HepG2 (cell line): ENCODE data around the gene HSDL1. TPM values are rescaled to one million over a fixed set of nuclear protein-coding genes. Genes with fewer than 3 reads are reported as not detected.

Experiments used
- ATAC-seq: fragments of 200-7000 bp; cut with Tn5 transposase; 3 replicates; pipeline ENCODE4 v1.9.1; 2020; ENCODE audit warnings: mild to moderate bottlenecking, moderate library complexity
- BruUV-seq: library from RNA; stranded (reverse); fragments of 400-500 nt; replicated peaks from 2 replicates; lab custom pipeline; 2021; lab: Mats Ljungman, UMichigan
- CTCF ChIA-PET: fragments of 300-600 bp; formaldehyde crosslinking; extraction: SDS; loops from one replicate; lab custom pipeline; 2021; ENCODE audit warnings: low total read pairs, inconsistent platforms, low intra/inter-chr PET ratio; lab: Yijun Ruan, JAX
- POLR2A ChIA-PET: fragments of 350-600 bp; sonication (Branson Sonifier 250); formaldehyde crosslinking; loops from one replicate; lab custom pipeline; 2020; ENCODE audit warnings: antibody characterized with exemption, inconsistent platforms; lab: Yijun Ruan, JAX
- DNase-seq: peaks from one replicate; pipeline ENCODE4 v3.0.0-alpha.2; 2015; ENCODE audit warnings: low spot score
- FAIRE-seq: peaks from 3 replicates; lab custom pipeline; 2011; peaks lifted over from hg19 to GRCh38; lab: Jason Lieb, UNC
- H2AFZ ChIP-seq: one replicate; pipeline ENCODE4 v1.6.1; 2011; ENCODE audit warnings: low read length, inconsistent platforms
- H3K27ac ChIP-seq: fragments of 300-600 bp; 3 replicates; pipeline ENCODE4 v1.8.0; 2011; ENCODE audit warnings: mixed run types, mild to moderate bottlenecking, mixed read lengths, low read length, inconsistent platforms; ENCODE audit not compliant: insufficient read depth; ENCODE audit errors: extremely low read length
- H3K27me3 ChIP-seq, 2 experiments: fragments of 200-600 bp in 1 of 2; 2 replicates in 1 of 2; 3 replicates in 1 of 2; pipeline versions ENCODE4 v1.6.0 to v1.8.0; 2011; ENCODE audit warnings: low read length in 2 of 2, mild to moderate bottlenecking in 2 of 2, moderate library complexity in 2 of 2, inconsistent platforms in 1 of 2; ENCODE audit not compliant: insufficient read depth in 2 of 2, control insufficient read depth in 1 of 2
- H3K36me3 ChIP-seq, 2 experiments: fragments of 200-600 bp in 1 of 2; replicated peaks in 1 of 2; 2 replicates in 1 of 2; 3 replicates in 1 of 2; pipeline versions ENCODE4 v1.5.1 to v1.8.0; 2011; ENCODE audit warnings: low read length in 2 of 2, inconsistent platforms in 1 of 2; ENCODE audit not compliant: insufficient read depth in 2 of 2, control insufficient read depth in 1 of 2
- H3K4me1 ChIP-seq: 2 replicates; pipeline ENCODE4 v1.5.1; 2012; ENCODE audit warnings: low read length, inconsistent platforms; ENCODE audit not compliant: insufficient read depth
- H3K4me2 ChIP-seq: 2 replicates; pipeline ENCODE4 v1.6.0; 2011; ENCODE audit warnings: low read depth, low read length, inconsistent platforms
- H3K4me3 ChIP-seq, 3 experiments: fragments of 200-600 bp in 1 of 3; sonication (generic), shearing (Covaris generic) in 1 of 3; replicated peaks in 1 of 3; 2 replicates each; pipeline ENCODE4 v1.5.1; 2011 to 2016; ENCODE audit warnings: low read length in 3 of 3, inconsistent platforms in 2 of 3, low read depth in 2 of 3, mild to moderate bottlenecking in 2 of 3, control low read depth in 1 of 3, mixed read lengths in 1 of 3; ENCODE audit not compliant: insufficient read depth in 1 of 3
- H3K79me2 ChIP-seq: one replicate; pipeline ENCODE4 v1.6.1; 2011; ENCODE audit warnings: low read length, inconsistent platforms; ENCODE audit not compliant: insufficient read depth
- H3K9ac ChIP-seq: 2 replicates; pipeline ENCODE4 v1.6.0; 2011; ENCODE audit warnings: mild to moderate bottlenecking, low read depth, low read length, inconsistent platforms; ENCODE audit not compliant: insufficient read depth
- H3K9me3 ChIP-seq: 2 replicates; pipeline ENCODE4 v1.5.1; 2012; ENCODE audit warnings: mild to moderate bottlenecking, low read length
- H4K20me1 ChIP-seq: 2 replicates; pipeline ENCODE4 v1.6.0; 2011; ENCODE audit warnings: inconsistent platforms, mild to moderate bottlenecking, low read length, moderate library complexity; ENCODE audit not compliant: insufficient read depth
- CC2D1A ChIP-seq: sonication (generic); formaldehyde crosslinking; IDR thresholded peaks from 2 replicates; pipeline ENCODE4 v1.8.1; 2023; ENCODE audit warnings: mild to moderate bottlenecking, missing genetic modification reagents
- ESRRA ChIP-seq: sonication (generic); formaldehyde crosslinking; IDR thresholded peaks from 2 replicates; pipeline ENCODE4 v1.5.1; 2020; ENCODE audit warnings: mild to moderate bottlenecking, low read depth, missing genetic modification reagents
- JUND ChIP-seq: sonication (generic); formaldehyde crosslinking; IDR thresholded peaks from 2 replicates; pipeline ENCODE4 v1.8.0; 2022; ENCODE audit warnings: mild to moderate bottlenecking, missing genetic modification reagents
- KDM5A ChIP-seq: fragments of 200-600 bp; sonication (generic); IDR thresholded peaks from 2 replicates; pipeline ENCODE4 v1.7.0; 2018; ENCODE audit warnings: antibody characterized with exemption, mild to moderate bottlenecking, low read length, borderline replicate concordance
- KLF12 ChIP-seq: sonication (generic); formaldehyde crosslinking; IDR thresholded peaks from 2 replicates; pipeline ENCODE4 v1.4.0; 2020; ENCODE audit warnings: missing genetic modification reagents, borderline replicate concordance
- NR2F1 ChIP-seq, 2 experiments: fragments of 450-650 bp in 1 of 2; formaldehyde crosslinking in 1 of 2; IDR thresholded peaks; 2 replicates each; pipeline versions ENCODE4 v1.5.0 to v1.6.1; 2016 to 2020; ENCODE audit warnings: mild to moderate bottlenecking in 1 of 2, missing compliant biosample characterization in 1 of 2, missing genetic modification reagents in 1 of 2, moderate library complexity in 1 of 2
- PPARG ChIP-seq: conservative IDR thresholded peaks from 2 replicates; pipeline ENCODE4 v1.6.1; 2016; ENCODE audit warnings: missing biosample characterization, missing genetic modification reagents
- REXO4 ChIP-seq: sonication (generic); formaldehyde crosslinking; IDR thresholded peaks from 2 replicates; pipeline ENCODE4 v1.8.0; 2022; ENCODE audit warnings: missing genetic modification reagents, mild to moderate bottlenecking, borderline replicate concordance
- TEAD2 ChIP-seq: sonication (generic); formaldehyde crosslinking; IDR thresholded peaks from 2 replicates; pipeline ENCODE4 v1.9.0; 2021; ENCODE audit warnings: missing genetic modification reagents
- ZFYVE20 ChIP-seq: sonication (generic); formaldehyde crosslinking; IDR thresholded peaks from 2 replicates; pipeline ENCODE4 v1.8.0; 2023; ENCODE audit warnings: low read depth, mild to moderate bottlenecking, moderate library complexity, missing genetic modification reagents, borderline replicate concordance
- ZNF570 ChIP-seq: sonication (generic); formaldehyde crosslinking; IDR thresholded peaks from 2 replicates; pipeline ENCODE4 v1.4.0; 2020; ENCODE audit warnings: mild to moderate bottlenecking, missing genetic modification reagents, borderline replicate concordance
- ZNF713 ChIP-seq: sonication (generic); formaldehyde crosslinking; IDR thresholded peaks from 2 replicates; pipeline ENCODE4 v1.4.0; 2020; ENCODE audit warnings: mild to moderate bottlenecking, missing genetic modification reagents
- ZNF720 ChIP-seq: sonication (generic); formaldehyde crosslinking; IDR thresholded peaks from 2 replicates; pipeline ENCODE4 v1.4.0; 2020; ENCODE audit warnings: missing genetic modification reagents
- WGBS: methylation state at CpG from one replicate; pipeline ENCODE4 v1.1.6; 2017; ENCODE audit warnings: low lambda C conversion rate; 5-methylcytosine and 5-hydroxymethylcytosine counted together
- in situ Hi-C: cut with HindIII; loops from 2 replicates; pipeline ENCODE4 v1.10.0; 2017; ENCODE audit warnings: low pct_unique_long_range_greater_than_20kb; ENCODE audit not compliant: extremely low pct_ligation_motif_present
- intact Hi-C: fragments of 100-400 bp; cut with micrococcal nuclease; formaldehyde crosslinking; loops from one replicate; pipeline ENCODE4 v1.10.0; 2022; ENCODE audit not compliant: unreplicated experiment
- polyA plus RNA-seq, 8 experiments: library from polyadenylated mRNA; depleted of rRNA in 3 of 8; stranded (reverse) in 7 of 8; unstranded in 1 of 8; fragments of >200 nt; fragmentation: Illumina TruSeq in 4 of 8; extraction: Trizol in 4 of 8; gene quantifications; 2 replicates each; pipeline versions ENCODE4 v1.2.1 to v1.2.3, GENCODE V29; 2011 to 2016; ENCODE audit warnings: low read depth in 4 of 8, missing spikeins in 1 of 8, mixed read lengths in 1 of 8; ENCODE audit not compliant: insufficient read depth in 1 of 8
- total RNA-seq, 5 experiments: library from RNA; depleted of rRNA; stranded (reverse); fragments of >200 nt; fragmentation: Illumina TruSeq; extraction: Trizol; gene quantifications; 2 replicates each; pipeline ENCODE4 v1.2.3, GENCODE V29; 2016; ENCODE audit warnings: low read depth in 1 of 5
- TF ChIP-seq, protein P1 (sequence below): sonication (generic); formaldehyde crosslinking; IDR thresholded peaks from 2 replicates; pipeline ENCODE4 v1.4.0; 2020; ENCODE audit warnings: missing genetic modification reagents
- TF ChIP-seq, protein P2 (sequence below): IDR thresholded peaks from 2 replicates; pipeline ENCODE4 v1.6.1; 2012; ENCODE audit warnings: low read depth, low read length, improper control_type of control experiment
- TF ChIP-seq, protein P3 (sequence below): sonication (generic); formaldehyde crosslinking; IDR thresholded peaks from 2 replicates; pipeline ENCODE4 v1.4.0; 2020; ENCODE audit warnings: mild to moderate bottlenecking, low read depth, missing genetic modification reagents

The HSDL1 gene
- total and polyA plus RNA-seq, 2 of the 13 experiments (the other 11 are each of a cell fraction or from before 2014, with no cell fraction given): 49.2 to 49.7 TPM

DNA sequence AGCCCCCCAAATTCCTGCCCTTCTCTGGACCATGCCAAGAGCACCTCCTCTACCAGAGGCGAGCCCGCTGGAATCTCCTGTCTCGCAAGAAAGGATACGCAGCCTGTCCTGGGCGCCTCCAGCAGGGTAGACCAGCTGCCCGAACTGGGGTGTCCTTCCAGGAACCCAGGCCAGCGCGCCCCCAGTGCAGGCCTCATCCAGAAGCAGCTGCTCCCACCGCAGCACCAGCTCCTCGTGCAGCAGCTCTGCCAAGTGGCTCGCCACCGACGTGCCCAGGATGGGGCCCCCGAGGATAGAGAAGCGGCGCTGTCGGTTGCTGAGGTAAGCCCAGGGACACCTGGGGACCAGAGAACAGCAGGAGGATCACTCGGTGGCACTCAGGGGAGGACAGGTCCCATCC is 37.1 kb upstream of the HSDL1 start:
- H3K36me3 ChIP-seq: peaks cover 25 to 56% of the 10 kb centered on the region in 2 experiments; a peak in 4 of 5 replicates

More for the DNA sequence above, 37.1 kb upstream of the HSDL1 start:
- ChIA-PET CTCF (no interaction called here), POLR2A (no interaction called here)
- FAIRE-seq (no peak), DNase-seq (no peak), ATAC-seq (no peak)
- Histone ChIP-seq H3K27me3 (no peaks in the 10 kb centered on the region), H3K27ac (no peak overlapping the region), H3K9me3 (no peaks in the 10 kb centered on the region), H3K79me2 (peaks cover 25% of the 10 kb centered on the region), H3K4me3 (no peak overlapping the region), H3K4me2 (no peak overlapping the region), H2AFZ (no peak overlapping the region), H3K9ac (no peak overlapping the region), H3K4me1 (peaks cover 20% of the 10 kb centered on the region), H4K20me1 (no peaks in the 10 kb centered on the region)
- intact Hi-C loops: no loop called here
- TF ChIP-seq TEAD2: no peak
- TF ChIP-seq, protein P1, sequence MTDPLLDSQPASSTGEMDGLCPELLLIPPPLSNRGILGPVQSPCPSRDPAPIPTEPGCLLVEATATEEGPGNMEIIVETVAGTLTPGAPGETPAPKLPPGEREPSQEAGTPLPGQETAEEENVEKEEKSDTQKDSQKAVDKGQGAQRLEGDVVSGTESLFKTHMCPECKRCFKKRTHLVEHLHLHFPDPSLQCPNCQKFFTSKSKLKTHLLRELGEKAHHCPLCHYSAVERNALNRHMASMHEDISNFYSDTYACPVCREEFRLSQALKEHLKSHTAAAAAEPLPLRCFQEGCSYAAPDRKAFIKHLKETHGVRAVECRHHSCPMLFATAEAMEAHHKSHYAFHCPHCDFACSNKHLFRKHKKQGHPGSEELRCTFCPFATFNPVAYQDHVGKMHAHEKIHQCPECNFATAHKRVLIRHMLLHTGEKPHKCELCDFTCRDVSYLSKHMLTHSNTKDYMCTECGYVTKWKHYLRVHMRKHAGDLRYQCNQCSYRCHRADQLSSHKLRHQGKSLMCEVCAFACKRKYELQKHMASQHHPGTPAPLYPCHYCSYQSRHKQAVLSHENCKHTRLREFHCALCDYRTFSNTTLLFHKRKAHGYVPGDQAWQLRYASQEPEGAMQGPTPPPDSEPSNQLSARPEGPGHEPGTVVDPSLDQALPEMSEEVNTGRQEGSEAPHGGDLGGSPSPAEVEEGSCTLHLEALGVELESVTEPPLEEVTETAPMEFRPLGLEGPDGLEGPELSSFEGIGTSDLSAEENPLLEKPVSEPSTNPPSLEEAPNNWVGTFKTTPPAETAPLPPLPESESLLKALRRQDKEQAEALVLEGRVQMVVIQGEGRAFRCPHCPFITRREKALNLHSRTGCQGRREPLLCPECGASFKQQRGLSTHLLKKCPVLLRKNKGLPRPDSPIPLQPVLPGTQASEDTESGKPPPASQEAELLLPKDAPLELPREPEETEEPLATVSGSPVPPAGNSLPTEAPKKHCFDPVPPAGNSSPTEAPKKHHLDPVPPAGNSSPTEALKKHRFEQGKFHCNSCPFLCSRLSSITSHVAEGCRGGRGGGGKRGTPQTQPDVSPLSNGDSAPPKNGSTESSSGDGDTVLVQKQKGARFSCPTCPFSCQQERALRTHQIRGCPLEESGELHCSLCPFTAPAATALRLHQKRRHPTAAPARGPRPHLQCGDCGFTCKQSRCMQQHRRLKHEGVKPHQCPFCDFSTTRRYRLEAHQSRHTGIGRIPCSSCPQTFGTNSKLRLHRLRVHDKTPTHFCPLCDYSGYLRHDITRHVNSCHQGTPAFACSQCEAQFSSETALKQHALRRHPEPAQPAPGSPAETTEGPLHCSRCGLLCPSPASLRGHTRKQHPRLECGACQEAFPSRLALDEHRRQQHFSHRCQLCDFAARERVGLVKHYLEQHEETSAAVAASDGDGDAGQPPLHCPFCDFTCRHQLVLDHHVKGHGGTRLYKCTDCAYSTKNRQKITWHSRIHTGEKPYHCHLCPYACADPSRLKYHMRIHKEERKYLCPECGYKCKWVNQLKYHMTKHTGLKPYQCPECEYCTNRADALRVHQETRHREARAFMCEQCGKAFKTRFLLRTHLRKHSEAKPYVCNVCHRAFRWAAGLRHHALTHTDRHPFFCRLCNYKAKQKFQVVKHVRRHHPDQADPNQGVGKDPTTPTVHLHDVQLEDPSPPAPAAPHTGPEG: no peak
- no peak for TF ChIP-seq KLF12 (CRISPR knock-in tag)
- TF ChIP-seq JUND (CRISPR knock-in tag): no peak
- no peak for TF ChIP-seq KDM5A
- TF ChIP-seq ZNF720 (CRISPR knock-in tag): no peak
- no peak for TF ChIP-seq NR2F1 (CRISPR knock-in tag; IDR thresholded peaks at IDR 0.05)
- no peak for TF ChIP-seq PPARG (CRISPR knock-in tag)
- TF ChIP-seq REXO4 (CRISPR knock-in tag): no peak
- no peak for TF ChIP-seq ZFYVE20 (CRISPR knock-in tag)
- TF ChIP-seq, protein P2, sequence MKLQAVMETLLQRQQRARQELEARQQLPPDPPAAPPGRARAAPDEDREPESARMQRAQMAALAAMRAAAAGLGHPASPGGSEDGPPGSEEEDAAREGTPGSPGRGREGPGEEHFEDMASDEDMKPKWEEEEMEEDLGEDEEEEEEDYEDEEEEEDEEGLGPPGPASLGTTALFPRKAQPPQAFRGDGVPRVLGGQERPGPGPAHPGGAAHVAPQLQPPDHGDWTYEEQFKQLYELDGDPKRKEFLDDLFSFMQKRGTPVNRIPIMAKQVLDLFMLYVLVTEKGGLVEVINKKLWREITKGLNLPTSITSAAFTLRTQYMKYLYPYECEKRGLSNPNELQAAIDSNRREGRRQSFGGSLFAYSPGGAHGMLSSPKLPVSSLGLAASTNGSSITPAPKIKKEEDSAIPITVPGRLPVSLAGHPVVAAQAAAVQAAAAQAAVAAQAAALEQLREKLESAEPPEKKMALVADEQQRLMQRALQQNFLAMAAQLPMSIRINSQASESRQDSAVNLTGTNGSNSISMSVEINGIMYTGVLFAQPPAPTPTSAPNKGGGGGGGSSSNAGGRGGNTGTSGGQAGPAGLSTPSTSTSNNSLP: no peak
- TF ChIP-seq, protein P3, sequence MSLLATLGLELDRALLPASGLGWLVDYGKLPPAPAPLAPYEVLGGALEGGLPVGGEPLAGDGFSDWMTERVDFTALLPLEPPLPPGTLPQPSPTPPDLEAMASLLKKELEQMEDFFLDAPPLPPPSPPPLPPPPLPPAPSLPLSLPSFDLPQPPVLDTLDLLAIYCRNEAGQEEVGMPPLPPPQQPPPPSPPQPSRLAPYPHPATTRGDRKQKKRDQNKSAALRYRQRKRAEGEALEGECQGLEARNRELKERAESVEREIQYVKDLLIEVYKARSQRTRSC (CRISPR knock-in tag): no peak
- no peak for TF ChIP-seq ZNF570 (CRISPR knock-in tag)
- TF ChIP-seq ZNF713: no peak
- no peak for TF ChIP-seq CC2D1A (CRISPR knock-in tag)
- no peak for TF ChIP-seq ESRRA (CRISPR knock-in tag)
- in situ Hi-C loops: loop anchor here (25.0 kb wide), 1 partner anchor 220 kb away; the partner anchor contains the start of genes NECAB2 and OSGIN1
- 98% methylated on average over 12 of the region's 18 CpGs for WGBS
- BruUV-seq: no TSS peak
